Retinal pigment epithelial cell (primary cell): Measurements from ENCODE around the gene ROGDI.

Experiments
- DNase-seq: peaks from one replicate; pipeline ENCODE4 v3.0.0-alpha.2; 2010; ENCODE audit warnings: low read depth
- H3K4me3 ChIP-seq: 2 replicates; pipeline ENCODE4 v1.5.1; 2011; ENCODE audit warnings: mild to moderate bottlenecking, low read length, control low read depth, moderate library complexity
- CTCF ChIP-seq: conservative IDR thresholded peaks from 2 replicates; pipeline ENCODE4 v1.5.1; 2011; ENCODE audit warnings: low read depth, low read length, control low read depth, inconsistent platforms

Gene ROGDI

DNA sequence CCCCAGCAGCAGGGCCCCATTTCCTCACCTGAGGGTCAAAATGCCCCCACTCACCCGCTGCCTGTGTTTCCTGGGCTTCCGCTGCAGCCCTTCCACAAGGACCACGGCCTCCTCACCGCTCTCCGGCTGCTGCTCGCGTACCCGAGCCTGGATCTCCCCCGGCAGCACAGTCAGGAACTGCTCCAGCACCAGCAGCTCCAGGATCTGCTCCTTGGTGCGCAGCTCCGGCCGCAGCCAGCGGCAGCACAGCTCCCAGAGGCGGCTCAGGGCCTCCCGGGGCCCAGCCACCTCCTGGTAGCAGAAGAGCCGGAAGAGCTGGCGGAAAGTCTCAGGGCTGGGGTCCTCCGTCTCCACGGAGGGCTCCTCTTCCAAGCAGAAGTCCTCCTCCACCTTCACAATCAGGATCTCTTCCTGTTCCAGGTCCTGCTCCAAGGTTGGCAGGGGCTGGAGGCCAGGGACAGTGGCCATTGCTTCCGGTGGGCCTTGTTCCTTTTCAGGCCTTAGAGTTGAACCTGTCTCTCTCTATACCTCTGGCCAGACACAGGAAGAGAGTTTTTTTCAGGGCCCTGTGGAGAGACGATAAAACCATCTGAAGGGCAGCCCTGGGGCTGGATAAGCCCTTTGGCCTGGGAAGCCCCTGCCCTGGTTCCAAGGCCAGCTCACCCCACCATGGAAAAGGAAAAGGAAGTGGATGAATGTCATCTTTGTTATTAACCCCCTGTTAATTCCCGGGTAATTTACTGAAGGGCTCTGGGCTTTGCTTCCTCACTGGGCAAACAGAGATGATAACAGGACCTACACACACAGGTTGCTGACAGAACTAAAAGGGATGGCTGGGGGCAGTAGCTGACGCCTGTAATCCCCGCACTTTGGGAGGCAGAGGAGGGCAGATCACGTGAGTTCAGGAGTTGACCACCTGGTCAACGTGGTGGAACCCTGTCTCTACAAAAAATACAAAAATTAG, 36.6 kb downstream of the ROGDI start:
- no peak for TF ChIP-seq CTCF
- H3K4me3 ChIP-seq, result peak overlapping the region; percentile 85
- no peak for DNase-seq

GRCh38 chr16:4763791-4764190, 38.6 kb downstream of the ROGDI start:
- DNase-seq, result no peak
- no peak overlapping the region for H3K4me3 ChIP-seq
- TF ChIP-seq CTCF, result no peak

GRCh38 chr16:4762205-4762604, 40.2 kb downstream of the ROGDI start:
- H3K4me3 ChIP-seq, result no peak overlapping the region
- DNase-seq, result no peak
- TF ChIP-seq CTCF, result no peak

GRCh38 chr16:4760221-4760910, 42.1 kb downstream of the ROGDI start:
- DNase-seq, result no peak
- H3K4me3 ChIP-seq, result no peak overlapping the region
- TF ChIP-seq CTCF, result no peak

GRCh38 chr16:4755687-4756086, 46.7 kb downstream of the ROGDI start:
- no peak overlapping the region for H3K4me3 ChIP-seq
- DNase-seq, result no peak
- no peak for TF ChIP-seq CTCF

DNA sequence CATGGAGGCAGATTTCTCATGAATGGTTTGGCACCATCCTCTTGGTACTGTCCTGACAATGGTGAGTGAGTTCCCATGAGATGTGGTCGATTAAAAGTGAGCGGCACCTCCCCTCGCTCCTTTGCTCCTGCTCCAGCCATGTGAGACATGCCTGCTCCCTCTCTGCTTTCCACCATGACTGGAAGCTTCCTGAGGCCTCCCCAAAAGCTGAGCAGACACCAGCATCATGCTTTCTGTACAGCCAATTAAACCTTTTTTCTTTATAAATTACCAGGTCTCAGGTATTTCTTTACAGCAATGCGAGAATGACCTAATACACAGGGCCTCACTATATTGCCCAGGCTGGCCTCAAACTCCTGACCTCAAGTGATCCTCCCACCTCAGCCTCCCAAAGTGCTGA, 47.6 kb downstream of the ROGDI start:
- no peak for TF ChIP-seq CTCF
- DNase-seq, result no peak
- H3K4me3 ChIP-seq, result no peak overlapping the region
